Activated CD4-positive, CD25-positive, alpha-beta regulatory T cell (primary cell): ENCODE measurements around the gene NOD2.

ENCODE experiments used
- DNase-seq, 4 experiments: peaks; one replicate each; lab custom pipeline; 2025; lab: John Stamatoyannopoulos, UW

The NOD2 gene

GRCh38 chr16:50694206-50694605, 800 bp downstream of the NOD2 start:
- no peak for DNase-seq

- DNase-seq = no peak
Measured at GRCh38 chr16:50695017-50696000, 1.9 kb downstream of the NOD2 start.

GRCh38 chr16:50696126-50696525, 2.7 kb downstream of the NOD2 start:
- DNase-seq = no peak

GRCh38 chr16:50696575-50697420, 3.4 kb downstream of the NOD2 start:
- no peak for DNase-seq

GRCh38 chr16:50697421-50697715, 4.0 kb downstream of the NOD2 start:
- DNase-seq = no peak

- DNase-seq = peak in 2 of 4 experiments; percentile 29
Measured at GRCh38 chr16:50697881-50698767, 4.7 kb downstream of the NOD2 start.

- DNase-seq = peak in 1 of 4 experiments; percentile 38
Measured at GRCh38 chr16:50699326-50700159, 6.1 kb downstream of the NOD2 start.

GRCh38 chr16:50702725-50703124, 9.3 kb downstream of the NOD2 start:
- no peak for DNase-seq

GRCh38 chr16:50704245-50704644, 10.8 kb downstream of the NOD2 start:
- DNase-seq = no peak

GRCh38 chr16:50705436-50706110, 12.2 kb downstream of the NOD2 start:
- DNase-seq = no peak

- DNase-seq = no peak
Measured at GRCh38 chr16:50706250-50706649, 12.8 kb downstream of the NOD2 start.

GRCh38 chr16:50708373-50709060, 15.1 kb downstream of the NOD2 start:
- no peak for DNase-seq

- DNase-seq = no peak
Measured at GRCh38 chr16:50709061-50709684, 15.8 kb downstream of the NOD2 start.

GRCh38 chr16:50709980-50710379, 16.6 kb downstream of the NOD2 start:
- no peak for DNase-seq

- DNase-seq = no peak
Measured at GRCh38 chr16:50711040-50711439, 17.6 kb downstream of the NOD2 start.

- no peak for DNase-seq
Measured at GRCh38 chr16:50711862-50712559, 18.6 kb downstream of the NOD2 start.

- no peak for DNase-seq
Measured at GRCh38 chr16:50712560-50712898, 19.1 kb downstream of the NOD2 start.

GRCh38 chr16:50712956-50713355, 19.6 kb downstream of the NOD2 start:
- DNase-seq = no peak

GRCh38 chr16:50717091-50717490, 23.7 kb downstream of the NOD2 start:
- DNase-seq = no peak
